IMR-90 (cell line): Measurements from ENCODE around the gene MYCBPAP. TPM values are rescaled to one million over a fixed set of nuclear protein-coding genes. Genes with fewer than 3 reads are reported as not detected.

Experiments used
- ATAC-seq: fragments of 200-7000 bp; cut with Tn5 transposase; 2 replicates; pipeline ENCODE4 v1.9.1; 2020; ENCODE audit warnings: low read depth, mild to moderate bottlenecking, moderate library complexity
- BruUV-seq: library from RNA; stranded (reverse); fragments of 400-500 nt; replicated peaks from 2 replicates; lab custom pipeline; 2021; lab: Mats Ljungman, UMichigan
- CTCF ChIA-PET: fragments of 300-600 bp; formaldehyde crosslinking; extraction: SDS; loops from one replicate; lab custom pipeline; 2021; ENCODE audit warnings: antibody characterized with exemption; lab: Yijun Ruan, JAX
- POLR2A ChIA-PET: fragments of 300-600 bp; sonication (Branson Sonifier 250); formaldehyde crosslinking; loops from one replicate; lab custom pipeline; 2022; ENCODE audit warnings: antibody characterized with exemption; ENCODE audit not compliant: unreplicated experiment; lab: Charles Lee
- DNase-seq: peaks from one replicate; pipeline ENCODE4 v3.0.0; 2013
- H2AFZ ChIP-seq: replicated peaks from 2 replicates; pipeline ENCODE3; 2013; ENCODE audit warnings: low read length, mild to moderate bottlenecking; ENCODE audit not compliant: poor library complexity
- H2AK5ac ChIP-seq: 2 replicates; pipeline ENCODE4 v1.6.1; 2013; ENCODE audit warnings: low read depth, low read length, inconsistent platforms
- H2AK9ac ChIP-seq: replicated peaks from 2 replicates; pipeline ENCODE3; 2013; ENCODE audit warnings: mild to moderate bottlenecking, low read depth, low read length, moderate library complexity; ENCODE audit not compliant: poor library complexity
- H2BK120ac ChIP-seq: 2 replicates; pipeline ENCODE4 v1.6.1; 2013; ENCODE audit warnings: low read depth, low read length, inconsistent platforms
- H2BK15ac ChIP-seq: 3 replicates; pipeline ENCODE4 v1.6.1; 2013; ENCODE audit warnings: low read depth, low read length, inconsistent platforms
- H2BK20ac ChIP-seq: 2 replicates; pipeline ENCODE4 v1.6.1; 2013; ENCODE audit warnings: low read depth, mild to moderate bottlenecking, inconsistent platforms, low read length, moderate library complexity
- H2BK5ac ChIP-seq: 2 replicates; pipeline ENCODE4 v1.6.1; 2013; ENCODE audit warnings: mild to moderate bottlenecking, low read depth, low read length, inconsistent platforms; ENCODE audit not compliant: poor library complexity, severe bottlenecking
- H3K14ac ChIP-seq: replicated peaks from 2 replicates; pipeline ENCODE4 v1.6.1; 2013; ENCODE audit warnings: low read depth, low read length, inconsistent platforms
- H3K18ac ChIP-seq: 2 replicates; pipeline ENCODE4 v1.6.1; 2013; ENCODE audit warnings: low read depth, low read length, control low read depth
- H3K23ac ChIP-seq: 2 replicates; pipeline ENCODE4 v1.6.1; 2013; ENCODE audit warnings: low read depth, low read length, inconsistent platforms
- H3K27ac ChIP-seq: 2 replicates; pipeline ENCODE4 v1.5.1; 2013; ENCODE audit warnings: mild to moderate bottlenecking, control low read depth, low read length; ENCODE audit not compliant: insufficient read depth
- H3K27me3 ChIP-seq: 2 replicates; pipeline ENCODE4 v1.6.1; 2013; ENCODE audit warnings: low read length; ENCODE audit not compliant: control insufficient read depth, insufficient read depth
- H3K36me3 ChIP-seq: 2 replicates; pipeline ENCODE4 v1.6.1; 2013; ENCODE audit warnings: low read length, mixed read lengths; ENCODE audit not compliant: control insufficient read depth, insufficient read depth
- H3K4ac ChIP-seq: 2 replicates; pipeline ENCODE4 v1.6.1; 2013; ENCODE audit warnings: low read depth, low read length, inconsistent platforms
- H3K4me1 ChIP-seq: 2 replicates; pipeline ENCODE4 v1.6.1; 2013; ENCODE audit warnings: low read length, mixed read lengths; ENCODE audit not compliant: control insufficient read depth, insufficient read depth
- H3K4me2 ChIP-seq: 2 replicates; pipeline ENCODE4 v1.6.1; 2013; ENCODE audit warnings: low read depth, mild to moderate bottlenecking, control low read depth, low read length, moderate library complexity
- H3K4me3 ChIP-seq: 2 replicates; pipeline ENCODE4 v1.5.1; 2013; ENCODE audit warnings: low read depth, mild to moderate bottlenecking, control low read depth, low read length, moderate library complexity; ENCODE audit not compliant: insufficient read depth
- H3K56ac ChIP-seq: 2 replicates; pipeline ENCODE4 v1.6.1; 2013; ENCODE audit warnings: low read length, inconsistent platforms; ENCODE audit not compliant: insufficient read depth; ENCODE audit errors: extremely low read depth
- H3K79me1 ChIP-seq, 2 experiments: 2 replicates each; pipeline ENCODE4 v1.6.1; 2013; ENCODE audit warnings: low read length in 2 of 2, inconsistent platforms in 1 of 2, low read depth in 1 of 2
- H3K9ac ChIP-seq: 2 replicates; pipeline ENCODE4 v1.6.1; 2013; ENCODE audit warnings: low read depth, low read length, control low read depth
- H3K9me1 ChIP-seq: 2 replicates; pipeline ENCODE4 v1.6.1; 2013; ENCODE audit warnings: low read length, inconsistent platforms; ENCODE audit not compliant: insufficient read depth
- H3K9me3 ChIP-seq: 2 replicates; pipeline ENCODE4 v1.6.1; 2013; ENCODE audit warnings: low read length; ENCODE audit not compliant: control insufficient read depth, insufficient read depth
- H4K20me1 ChIP-seq: 2 replicates; pipeline ENCODE4 v1.6.1; 2013; ENCODE audit warnings: low read length, inconsistent platforms; ENCODE audit not compliant: insufficient read depth
- H4K5ac ChIP-seq: 2 replicates; pipeline ENCODE4 v1.6.1; 2013; ENCODE audit warnings: mild to moderate bottlenecking, low read depth, low read length, control low read depth
- H4K8ac ChIP-seq, 2 experiments: 2 replicates each; pipeline ENCODE4 v1.6.1; 2013; ENCODE audit warnings: low read depth in 2 of 2, low read length in 2 of 2, control low read depth in 1 of 2, inconsistent platforms in 1 of 2
- H4K91ac ChIP-seq: 2 replicates; pipeline ENCODE4 v1.6.1; 2013; ENCODE audit warnings: low read depth, low read length, inconsistent platforms; ENCODE audit not compliant: insufficient read depth
- BHLHE40 ChIP-seq: fragments of 150-350 bp; IDR thresholded peaks from 2 replicates; pipeline ENCODE4 v1.6.1; 2016; ENCODE audit warnings: mild to moderate bottlenecking, low read depth, low read length
- CEBPB ChIP-seq: IDR thresholded peaks from 2 replicates; pipeline ENCODE4 v1.6.1; 2012; ENCODE audit warnings: low read depth, low read length, improper control_type of control experiment
- CHD1 ChIP-seq: IDR thresholded peaks from 2 replicates; pipeline ENCODE4 v1.6.1; 2012; ENCODE audit warnings: low read depth, low read length, improper control_type of control experiment
- FOS ChIP-seq: fragments of 150-350 bp; IDR thresholded peaks from 2 replicates; pipeline ENCODE4 v1.6.1; 2016; ENCODE audit warnings: low read depth, low read length
- MAFK ChIP-seq: IDR thresholded peaks from 2 replicates; pipeline ENCODE4 v1.6.1; 2012; ENCODE audit warnings: low read depth, low read length, improper control_type of control experiment
- MAZ ChIP-seq: IDR thresholded peaks from 2 replicates; pipeline ENCODE4 v1.6.1; 2012; ENCODE audit warnings: low read depth, mild to moderate bottlenecking, low read length, improper control_type of control experiment, moderate library complexity, borderline replicate concordance
- MXI1 ChIP-seq: IDR thresholded peaks from 2 replicates; pipeline ENCODE4 v1.6.1; 2012; ENCODE audit warnings: low read depth, mild to moderate bottlenecking, low read length, moderate library complexity, borderline replicate concordance
- NFE2L2 ChIP-seq: fragments of 150-350 bp; IDR thresholded peaks from 2 replicates; pipeline ENCODE4 v1.6.1; 2016; ENCODE audit warnings: low read depth, mild to moderate bottlenecking, low read length
- POLR2A ChIP-seq: IDR thresholded peaks from 2 replicates; pipeline ENCODE4 v1.6.1; 2012; ENCODE audit warnings: mild to moderate bottlenecking, low read depth, low read length
- RAD21 ChIP-seq: IDR thresholded peaks from 2 replicates; pipeline ENCODE4 v1.6.1; 2012; ENCODE audit warnings: low read length, improper control_type of control experiment
- RCOR1 ChIP-seq: IDR thresholded peaks from 2 replicates; pipeline ENCODE4 v1.6.1; 2012; ENCODE audit warnings: mild to moderate bottlenecking, low read length, improper control_type of control experiment; ENCODE audit not compliant: insufficient replicate concordance
- RFX5 ChIP-seq: IDR thresholded peaks from 2 replicates; pipeline ENCODE4 v1.8.0; 2012; ENCODE audit warnings: low read depth, mild to moderate bottlenecking, low read length, moderate library complexity
- SMC3 ChIP-seq: fragments of 150-350 bp; IDR thresholded peaks from 2 replicates; pipeline ENCODE4 v1.6.1; 2016; ENCODE audit warnings: low read depth, mild to moderate bottlenecking, antibody characterized with exemption, low read length, moderate library complexity
- WGBS, 2 experiments: methylation state at CpG; one replicate each; pipeline versions ENCODE4 v1.1.5 to v1.1.7; 2013; ENCODE audit warnings: missing lambda C conversion rate in 2 of 2; ENCODE audit not compliant: insufficient read length in 1 of 2; ENCODE audit errors: extremely low coverage in 2 of 2; 5-methylcytosine and 5-hydroxymethylcytosine counted together
- dilution Hi-C: fragments of 300-500 bp; cut with HindIII; formaldehyde crosslinking; loops from one replicate; pipeline ENCODE4 v1.14.3; 2018; ENCODE audit warnings: low sequenced_read_pairs; ENCODE audit not compliant: unreplicated experiment
- in situ Hi-C: fragments of 300-500 bp; cut with MboI; formaldehyde crosslinking; loops from 3 replicates; pipeline ENCODE4 v1.14.3; 2019; ENCODE audit warnings: low sequenced_read_pairs, inconsistent platforms, mixed read lengths
- intact Hi-C: fragments of 100-400 bp; cut with micrococcal nuclease; formaldehyde crosslinking; loops from 2 replicates; pipeline ENCODE4 v1.10.0; 2022
- polyA plus RNA-seq, 3 experiments: library from polyadenylated mRNA; depleted of rRNA; stranded (reverse); fragments of >200 nt; gene quantifications; 2 replicates each; pipeline ENCODE4 v1.2.3, GENCODE V29; 2012; ENCODE audit warnings: low replicate concordance in 1 of 3
- total RNA-seq: library from RNA; depleted of rRNA; stranded (reverse); fragments of >200 nt; gene quantifications from 2 replicates; pipeline ENCODE4 v1.2.3, GENCODE V29; 2012
- TF ChIP-seq, protein P1 (sequence below): fragments of 150-350 bp; IDR thresholded peaks from 2 replicates; pipeline ENCODE4 v1.6.1; 2017; ENCODE audit warnings: mild to moderate bottlenecking, antibody characterized with exemption, low read length, low read depth
- TF ChIP-seq, protein P2 (sequence below): fragments of 150-350 bp; IDR thresholded peaks from 2 replicates; pipeline ENCODE4 v1.6.1; 2016; ENCODE audit warnings: low read depth, mild to moderate bottlenecking, low read length, moderate library complexity, borderline replicate concordance
- TF ChIP-seq, protein P3 (sequence below): conservative IDR thresholded peaks from 2 replicates; pipeline ENCODE4 v1.5.1; 2012; ENCODE audit warnings: mild to moderate bottlenecking, low read depth, low read length, improper control_type of control experiment

MYCBPAP gene
- total and polyA plus RNA-seq, 2 of the 4 experiments (the other 2 are of a cell fraction), result 0.17 to 0.18 TPM

DNA sequence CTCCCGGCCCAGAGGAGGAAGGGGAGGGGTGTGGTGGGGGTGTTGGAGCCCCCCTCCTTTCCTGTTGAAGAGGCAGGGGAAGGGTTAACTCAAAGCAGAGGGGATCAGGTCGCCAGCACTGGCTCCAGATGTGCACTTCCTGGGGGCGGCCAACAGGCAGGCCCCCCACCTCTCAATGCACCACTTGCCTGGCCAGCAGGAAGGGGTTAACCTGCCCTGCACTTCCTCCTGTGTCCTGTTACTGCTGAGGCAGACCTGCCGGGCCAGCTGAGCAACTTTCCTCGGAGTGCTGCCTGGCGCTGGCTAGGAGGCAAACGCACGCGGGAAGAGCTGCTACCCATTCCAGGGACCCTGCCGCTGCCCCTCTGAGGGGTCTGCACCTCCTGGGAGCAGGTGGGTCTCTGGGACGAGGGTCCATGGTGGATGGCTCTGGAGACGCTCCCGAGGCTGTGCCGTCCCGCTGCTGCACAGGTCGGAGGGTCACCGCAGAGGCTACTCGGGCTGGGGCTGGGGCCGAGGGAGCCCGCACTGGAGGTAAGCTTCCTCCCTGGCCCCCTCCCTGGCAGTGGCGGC is 24.3 kb downstream of the MYCBPAP start, which contains the start of gene EPN3:
Gene EPN3 (plus strand): TSS at position 284 of the 573 bp plus-strand sequence. CDS start 3,822 bp downstream, outside the sequence.
- Histone ChIP-seq H2BK15ac (no peak within 1 kb of the TSS), H2AK9ac (peak within 1 kb of the TSS; percentile 30), H3K27me3 (peaks cover 58% of the 10 kb centered on the region), H3K4me2 (no peak within 1 kb of the TSS; the same call in 1 of the 2 replicates), H3K9me1 (no peaks in the 10 kb centered on the region), H4K91ac (no peak within 1 kb of the TSS), H2BK20ac (no peak within 1 kb of the TSS), H2AK5ac (no peak within 1 kb of the TSS), H3K14ac (no peak within 1 kb of the TSS), H3K4me3 (no peak within 1 kb of the TSS), H3K56ac (no peak within 1 kb of the TSS), H4K8ac (no peak within 1 kb of the TSS), H3K9me3 (no peaks in the 10 kb centered on the region), H4K5ac (no peak within 1 kb of the TSS), H4K20me1 (no peaks in the 10 kb centered on the region; the same call in 1 of the 2 replicates), H3K9ac (no peak within 1 kb of the TSS), H3K23ac (no peak within 1 kb of the TSS), H2BK120ac (no peak within 1 kb of the TSS), H3K36me3 (no peaks in the 10 kb centered on the region), H2AFZ (peak within 1 kb of the TSS; percentile 10), H3K4ac (no peak within 1 kb of the TSS), H3K79me1 (no peaks in the 10 kb centered on the region), H3K27ac (no peak within 1 kb of the TSS), H2BK5ac (no peak within 1 kb of the TSS), H3K18ac (no peak within 1 kb of the TSS), H3K4me1 (peaks cover 11% of the 10 kb centered on the region; the same call in 1 of the 2 replicates)
- CTCF ChIA-PET, result no interaction called here
- 4% methylated on average over 7 of the region's 21 CpGs; no CpG with 5 or more reads in 1 of the 2 experiments for WGBS, 2 experiments
- POLR2A ChIA-PET, result no interaction called here
- dilution Hi-C loops, result no loop called here
- in situ Hi-C loops, result no loop called here
- no TSS peak for BruUV-seq
- ATAC-seq (no peak), DNase-seq (no peak)
- TF ChIP-seq CEBPB (no peak), RFX5 (no peak), MAFK (no peak), RAD21 (no peak), FOS (no peak), CHD1 (no peak), RCOR1 (no peak), NFE2L2 (no peak), MXI1 (no peak), MAZ (no peak), SMC3 (no peak), BHLHE40 (no peak), POLR2A (no peak)
- TF ChIP-seq, protein P1, sequence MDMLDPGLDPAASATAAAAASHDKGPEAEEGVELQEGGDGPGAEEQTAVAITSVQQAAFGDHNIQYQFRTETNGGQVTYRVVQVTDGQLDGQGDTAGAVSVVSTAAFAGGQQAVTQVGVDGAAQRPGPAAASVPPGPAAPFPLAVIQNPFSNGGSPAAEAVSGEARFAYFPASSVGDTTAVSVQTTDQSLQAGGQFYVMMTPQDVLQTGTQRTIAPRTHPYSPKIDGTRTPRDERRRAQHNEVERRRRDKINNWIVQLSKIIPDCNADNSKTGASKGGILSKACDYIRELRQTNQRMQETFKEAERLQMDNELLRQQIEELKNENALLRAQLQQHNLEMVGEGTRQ, result no peak
- TF ChIP-seq, protein P2, sequence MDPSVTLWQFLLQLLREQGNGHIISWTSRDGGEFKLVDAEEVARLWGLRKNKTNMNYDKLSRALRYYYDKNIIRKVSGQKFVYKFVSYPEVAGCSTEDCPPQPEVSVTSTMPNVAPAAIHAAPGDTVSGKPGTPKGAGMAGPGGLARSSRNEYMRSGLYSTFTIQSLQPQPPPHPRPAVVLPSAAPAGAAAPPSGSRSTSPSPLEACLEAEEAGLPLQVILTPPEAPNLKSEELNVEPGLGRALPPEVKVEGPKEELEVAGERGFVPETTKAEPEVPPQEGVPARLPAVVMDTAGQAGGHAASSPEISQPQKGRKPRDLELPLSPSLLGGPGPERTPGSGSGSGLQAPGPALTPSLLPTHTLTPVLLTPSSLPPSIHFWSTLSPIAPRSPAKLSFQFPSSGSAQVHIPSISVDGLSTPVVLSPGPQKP, result no peak
- TF ChIP-seq, protein P3, sequence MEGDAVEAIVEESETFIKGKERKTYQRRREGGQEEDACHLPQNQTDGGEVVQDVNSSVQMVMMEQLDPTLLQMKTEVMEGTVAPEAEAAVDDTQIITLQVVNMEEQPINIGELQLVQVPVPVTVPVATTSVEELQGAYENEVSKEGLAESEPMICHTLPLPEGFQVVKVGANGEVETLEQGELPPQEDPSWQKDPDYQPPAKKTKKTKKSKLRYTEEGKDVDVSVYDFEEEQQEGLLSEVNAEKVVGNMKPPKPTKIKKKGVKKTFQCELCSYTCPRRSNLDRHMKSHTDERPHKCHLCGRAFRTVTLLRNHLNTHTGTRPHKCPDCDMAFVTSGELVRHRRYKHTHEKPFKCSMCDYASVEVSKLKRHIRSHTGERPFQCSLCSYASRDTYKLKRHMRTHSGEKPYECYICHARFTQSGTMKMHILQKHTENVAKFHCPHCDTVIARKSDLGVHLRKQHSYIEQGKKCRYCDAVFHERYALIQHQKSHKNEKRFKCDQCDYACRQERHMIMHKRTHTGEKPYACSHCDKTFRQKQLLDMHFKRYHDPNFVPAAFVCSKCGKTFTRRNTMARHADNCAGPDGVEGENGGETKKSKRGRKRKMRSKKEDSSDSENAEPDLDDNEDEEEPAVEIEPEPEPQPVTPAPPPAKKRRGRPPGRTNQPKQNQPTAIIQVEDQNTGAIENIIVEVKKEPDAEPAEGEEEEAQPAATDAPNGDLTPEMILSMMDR, result no peak
- intact Hi-C loops, result no loop called here
